IMR-90 (cell line): ENCODE results near the gene TP73. TPM values are rescaled to one million over a fixed set of nuclear protein-coding genes. Genes with fewer than 3 reads are reported as not detected.

ENCODE experiments used
- ATAC-seq: fragments of 200-7000 bp; cut with Tn5 transposase; 2 replicates; pipeline ENCODE4 v1.9.1; 2020; ENCODE audit warnings: low read depth, mild to moderate bottlenecking, moderate library complexity
- BruUV-seq: library from RNA; stranded (reverse); fragments of 400-500 nt; replicated peaks from 2 replicates; lab custom pipeline; 2021; lab: Mats Ljungman, UMichigan
- CTCF ChIA-PET: fragments of 300-600 bp; formaldehyde crosslinking; extraction: SDS; loops from one replicate; lab custom pipeline; 2021; ENCODE audit warnings: antibody characterized with exemption; lab: Yijun Ruan, JAX
- POLR2A ChIA-PET: fragments of 300-600 bp; sonication (Branson Sonifier 250); formaldehyde crosslinking; loops from one replicate; lab custom pipeline; 2022; ENCODE audit warnings: antibody characterized with exemption; ENCODE audit not compliant: unreplicated experiment; lab: Charles Lee
- DNase-seq: peaks from one replicate; pipeline ENCODE4 v3.0.0; 2013
- H2AFZ ChIP-seq: replicated peaks from 2 replicates; pipeline ENCODE3; 2013; ENCODE audit warnings: low read length, mild to moderate bottlenecking; ENCODE audit not compliant: poor library complexity
- H2AK5ac ChIP-seq: 2 replicates; pipeline ENCODE4 v1.6.1; 2013; ENCODE audit warnings: low read depth, low read length, inconsistent platforms
- H2AK9ac ChIP-seq: replicated peaks from 2 replicates; pipeline ENCODE3; 2013; ENCODE audit warnings: mild to moderate bottlenecking, low read depth, low read length, moderate library complexity; ENCODE audit not compliant: poor library complexity
- H2BK120ac ChIP-seq: 2 replicates; pipeline ENCODE4 v1.6.1; 2013; ENCODE audit warnings: low read depth, low read length, inconsistent platforms
- H2BK15ac ChIP-seq: 3 replicates; pipeline ENCODE4 v1.6.1; 2013; ENCODE audit warnings: low read depth, low read length, inconsistent platforms
- H2BK20ac ChIP-seq: 2 replicates; pipeline ENCODE4 v1.6.1; 2013; ENCODE audit warnings: low read depth, mild to moderate bottlenecking, inconsistent platforms, low read length, moderate library complexity
- H2BK5ac ChIP-seq: 2 replicates; pipeline ENCODE4 v1.6.1; 2013; ENCODE audit warnings: mild to moderate bottlenecking, low read depth, low read length, inconsistent platforms; ENCODE audit not compliant: poor library complexity, severe bottlenecking
- H3K14ac ChIP-seq: replicated peaks from 2 replicates; pipeline ENCODE4 v1.6.1; 2013; ENCODE audit warnings: low read depth, low read length, inconsistent platforms
- H3K18ac ChIP-seq: 2 replicates; pipeline ENCODE4 v1.6.1; 2013; ENCODE audit warnings: low read depth, low read length, control low read depth
- H3K23ac ChIP-seq: 2 replicates; pipeline ENCODE4 v1.6.1; 2013; ENCODE audit warnings: low read depth, low read length, inconsistent platforms
- H3K27ac ChIP-seq: 2 replicates; pipeline ENCODE4 v1.5.1; 2013; ENCODE audit warnings: mild to moderate bottlenecking, control low read depth, low read length; ENCODE audit not compliant: insufficient read depth
- H3K27me3 ChIP-seq: 2 replicates; pipeline ENCODE4 v1.6.1; 2013; ENCODE audit warnings: low read length; ENCODE audit not compliant: control insufficient read depth, insufficient read depth
- H3K36me3 ChIP-seq: 2 replicates; pipeline ENCODE4 v1.6.1; 2013; ENCODE audit warnings: low read length, mixed read lengths; ENCODE audit not compliant: control insufficient read depth, insufficient read depth
- H3K4ac ChIP-seq: 2 replicates; pipeline ENCODE4 v1.6.1; 2013; ENCODE audit warnings: low read depth, low read length, inconsistent platforms
- H3K4me1 ChIP-seq: 2 replicates; pipeline ENCODE4 v1.6.1; 2013; ENCODE audit warnings: low read length, mixed read lengths; ENCODE audit not compliant: control insufficient read depth, insufficient read depth
- H3K4me2 ChIP-seq: 2 replicates; pipeline ENCODE4 v1.6.1; 2013; ENCODE audit warnings: low read depth, mild to moderate bottlenecking, control low read depth, low read length, moderate library complexity
- H3K4me3 ChIP-seq: 2 replicates; pipeline ENCODE4 v1.5.1; 2013; ENCODE audit warnings: low read depth, mild to moderate bottlenecking, control low read depth, low read length, moderate library complexity; ENCODE audit not compliant: insufficient read depth
- H3K56ac ChIP-seq: 2 replicates; pipeline ENCODE4 v1.6.1; 2013; ENCODE audit warnings: low read length, inconsistent platforms; ENCODE audit not compliant: insufficient read depth; ENCODE audit errors: extremely low read depth
- H3K79me1 ChIP-seq, 2 experiments: 2 replicates each; pipeline ENCODE4 v1.6.1; 2013; ENCODE audit warnings: low read length in 2 of 2, inconsistent platforms in 1 of 2, low read depth in 1 of 2
- H3K9ac ChIP-seq: 2 replicates; pipeline ENCODE4 v1.6.1; 2013; ENCODE audit warnings: low read depth, low read length, control low read depth
- H3K9me1 ChIP-seq: 2 replicates; pipeline ENCODE4 v1.6.1; 2013; ENCODE audit warnings: low read length, inconsistent platforms; ENCODE audit not compliant: insufficient read depth
- H3K9me3 ChIP-seq: 2 replicates; pipeline ENCODE4 v1.6.1; 2013; ENCODE audit warnings: low read length; ENCODE audit not compliant: control insufficient read depth, insufficient read depth
- H4K20me1 ChIP-seq: 2 replicates; pipeline ENCODE4 v1.6.1; 2013; ENCODE audit warnings: low read length, inconsistent platforms; ENCODE audit not compliant: insufficient read depth
- H4K5ac ChIP-seq: 2 replicates; pipeline ENCODE4 v1.6.1; 2013; ENCODE audit warnings: mild to moderate bottlenecking, low read depth, low read length, control low read depth
- H4K8ac ChIP-seq, 2 experiments: 2 replicates each; pipeline ENCODE4 v1.6.1; 2013; ENCODE audit warnings: low read depth in 2 of 2, low read length in 2 of 2, control low read depth in 1 of 2, inconsistent platforms in 1 of 2
- H4K91ac ChIP-seq: 2 replicates; pipeline ENCODE4 v1.6.1; 2013; ENCODE audit warnings: low read depth, low read length, inconsistent platforms; ENCODE audit not compliant: insufficient read depth
- BHLHE40 ChIP-seq: fragments of 150-350 bp; IDR thresholded peaks from 2 replicates; pipeline ENCODE4 v1.6.1; 2016; ENCODE audit warnings: mild to moderate bottlenecking, low read depth, low read length
- CEBPB ChIP-seq: IDR thresholded peaks from 2 replicates; pipeline ENCODE4 v1.6.1; 2012; ENCODE audit warnings: low read depth, low read length, improper control_type of control experiment
- CHD1 ChIP-seq: IDR thresholded peaks from 2 replicates; pipeline ENCODE4 v1.6.1; 2012; ENCODE audit warnings: low read depth, low read length, improper control_type of control experiment
- FOS ChIP-seq: fragments of 150-350 bp; IDR thresholded peaks from 2 replicates; pipeline ENCODE4 v1.6.1; 2016; ENCODE audit warnings: low read depth, low read length
- MAFK ChIP-seq: IDR thresholded peaks from 2 replicates; pipeline ENCODE4 v1.6.1; 2012; ENCODE audit warnings: low read depth, low read length, improper control_type of control experiment
- MAZ ChIP-seq: IDR thresholded peaks from 2 replicates; pipeline ENCODE4 v1.6.1; 2012; ENCODE audit warnings: low read depth, mild to moderate bottlenecking, low read length, improper control_type of control experiment, moderate library complexity, borderline replicate concordance
- MXI1 ChIP-seq: IDR thresholded peaks from 2 replicates; pipeline ENCODE4 v1.6.1; 2012; ENCODE audit warnings: low read depth, mild to moderate bottlenecking, low read length, moderate library complexity, borderline replicate concordance
- NFE2L2 ChIP-seq: fragments of 150-350 bp; IDR thresholded peaks from 2 replicates; pipeline ENCODE4 v1.6.1; 2016; ENCODE audit warnings: low read depth, mild to moderate bottlenecking, low read length
- POLR2A ChIP-seq: IDR thresholded peaks from 2 replicates; pipeline ENCODE4 v1.6.1; 2012; ENCODE audit warnings: mild to moderate bottlenecking, low read depth, low read length
- RAD21 ChIP-seq: IDR thresholded peaks from 2 replicates; pipeline ENCODE4 v1.6.1; 2012; ENCODE audit warnings: low read length, improper control_type of control experiment
- RCOR1 ChIP-seq: IDR thresholded peaks from 2 replicates; pipeline ENCODE4 v1.6.1; 2012; ENCODE audit warnings: mild to moderate bottlenecking, low read length, improper control_type of control experiment; ENCODE audit not compliant: insufficient replicate concordance
- RFX5 ChIP-seq: IDR thresholded peaks from 2 replicates; pipeline ENCODE4 v1.8.0; 2012; ENCODE audit warnings: low read depth, mild to moderate bottlenecking, low read length, moderate library complexity
- SMC3 ChIP-seq: fragments of 150-350 bp; IDR thresholded peaks from 2 replicates; pipeline ENCODE4 v1.6.1; 2016; ENCODE audit warnings: low read depth, mild to moderate bottlenecking, antibody characterized with exemption, low read length, moderate library complexity
- WGBS, 2 experiments: methylation state at CpG; one replicate each; pipeline versions ENCODE4 v1.1.5 to v1.1.7; 2013; ENCODE audit warnings: missing lambda C conversion rate in 2 of 2; ENCODE audit not compliant: insufficient read length in 1 of 2; ENCODE audit errors: extremely low coverage in 2 of 2; 5-methylcytosine and 5-hydroxymethylcytosine counted together
- dilution Hi-C: fragments of 300-500 bp; cut with HindIII; formaldehyde crosslinking; loops from one replicate; pipeline ENCODE4 v1.14.3; 2018; ENCODE audit warnings: low sequenced_read_pairs; ENCODE audit not compliant: unreplicated experiment
- in situ Hi-C: fragments of 300-500 bp; cut with MboI; formaldehyde crosslinking; loops from 3 replicates; pipeline ENCODE4 v1.14.3; 2019; ENCODE audit warnings: low sequenced_read_pairs, inconsistent platforms, mixed read lengths
- intact Hi-C: fragments of 100-400 bp; cut with micrococcal nuclease; formaldehyde crosslinking; loops from 2 replicates; pipeline ENCODE4 v1.10.0; 2022
- polyA plus RNA-seq, 3 experiments: library from polyadenylated mRNA; depleted of rRNA; stranded (reverse); fragments of >200 nt; gene quantifications; 2 replicates each; pipeline ENCODE4 v1.2.3, GENCODE V29; 2012; ENCODE audit warnings: low replicate concordance in 1 of 3
- total RNA-seq: library from RNA; depleted of rRNA; stranded (reverse); fragments of >200 nt; gene quantifications from 2 replicates; pipeline ENCODE4 v1.2.3, GENCODE V29; 2012
- TF ChIP-seq, protein P1 (sequence below): conservative IDR thresholded peaks from 2 replicates; pipeline ENCODE4 v1.5.1; 2012; ENCODE audit warnings: mild to moderate bottlenecking, low read depth, low read length, improper control_type of control experiment
- TF ChIP-seq, protein P2 (sequence below): fragments of 150-350 bp; IDR thresholded peaks from 2 replicates; pipeline ENCODE4 v1.6.1; 2016; ENCODE audit warnings: low read depth, mild to moderate bottlenecking, low read length, moderate library complexity, borderline replicate concordance
- TF ChIP-seq, protein P3 (sequence below): fragments of 150-350 bp; IDR thresholded peaks from 2 replicates; pipeline ENCODE4 v1.6.1; 2017; ENCODE audit warnings: mild to moderate bottlenecking, antibody characterized with exemption, low read length, low read depth

TP73 gene
- total and polyA plus RNA-seq, 2 of the 4 experiments (the other 2 are of a cell fraction): not detected

- in situ Hi-C loops: no loop called here
- H3K18ac ChIP-seq: no peak overlapping the region
- TF ChIP-seq, protein P1, sequence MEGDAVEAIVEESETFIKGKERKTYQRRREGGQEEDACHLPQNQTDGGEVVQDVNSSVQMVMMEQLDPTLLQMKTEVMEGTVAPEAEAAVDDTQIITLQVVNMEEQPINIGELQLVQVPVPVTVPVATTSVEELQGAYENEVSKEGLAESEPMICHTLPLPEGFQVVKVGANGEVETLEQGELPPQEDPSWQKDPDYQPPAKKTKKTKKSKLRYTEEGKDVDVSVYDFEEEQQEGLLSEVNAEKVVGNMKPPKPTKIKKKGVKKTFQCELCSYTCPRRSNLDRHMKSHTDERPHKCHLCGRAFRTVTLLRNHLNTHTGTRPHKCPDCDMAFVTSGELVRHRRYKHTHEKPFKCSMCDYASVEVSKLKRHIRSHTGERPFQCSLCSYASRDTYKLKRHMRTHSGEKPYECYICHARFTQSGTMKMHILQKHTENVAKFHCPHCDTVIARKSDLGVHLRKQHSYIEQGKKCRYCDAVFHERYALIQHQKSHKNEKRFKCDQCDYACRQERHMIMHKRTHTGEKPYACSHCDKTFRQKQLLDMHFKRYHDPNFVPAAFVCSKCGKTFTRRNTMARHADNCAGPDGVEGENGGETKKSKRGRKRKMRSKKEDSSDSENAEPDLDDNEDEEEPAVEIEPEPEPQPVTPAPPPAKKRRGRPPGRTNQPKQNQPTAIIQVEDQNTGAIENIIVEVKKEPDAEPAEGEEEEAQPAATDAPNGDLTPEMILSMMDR: no peak
- TF ChIP-seq RCOR1 (no peak), MXI1 (no peak), SMC3 (no peak), POLR2A (no peak), MAFK (no peak), NFE2L2 (no peak), CHD1 (no peak), FOS (no peak), MAZ (no peak), RAD21 (no peak), BHLHE40 (no peak), RFX5 (no peak), CEBPB (no peak)
- TF ChIP-seq, protein P2, sequence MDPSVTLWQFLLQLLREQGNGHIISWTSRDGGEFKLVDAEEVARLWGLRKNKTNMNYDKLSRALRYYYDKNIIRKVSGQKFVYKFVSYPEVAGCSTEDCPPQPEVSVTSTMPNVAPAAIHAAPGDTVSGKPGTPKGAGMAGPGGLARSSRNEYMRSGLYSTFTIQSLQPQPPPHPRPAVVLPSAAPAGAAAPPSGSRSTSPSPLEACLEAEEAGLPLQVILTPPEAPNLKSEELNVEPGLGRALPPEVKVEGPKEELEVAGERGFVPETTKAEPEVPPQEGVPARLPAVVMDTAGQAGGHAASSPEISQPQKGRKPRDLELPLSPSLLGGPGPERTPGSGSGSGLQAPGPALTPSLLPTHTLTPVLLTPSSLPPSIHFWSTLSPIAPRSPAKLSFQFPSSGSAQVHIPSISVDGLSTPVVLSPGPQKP: no peak
- TF ChIP-seq, protein P3, sequence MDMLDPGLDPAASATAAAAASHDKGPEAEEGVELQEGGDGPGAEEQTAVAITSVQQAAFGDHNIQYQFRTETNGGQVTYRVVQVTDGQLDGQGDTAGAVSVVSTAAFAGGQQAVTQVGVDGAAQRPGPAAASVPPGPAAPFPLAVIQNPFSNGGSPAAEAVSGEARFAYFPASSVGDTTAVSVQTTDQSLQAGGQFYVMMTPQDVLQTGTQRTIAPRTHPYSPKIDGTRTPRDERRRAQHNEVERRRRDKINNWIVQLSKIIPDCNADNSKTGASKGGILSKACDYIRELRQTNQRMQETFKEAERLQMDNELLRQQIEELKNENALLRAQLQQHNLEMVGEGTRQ: no peak
- H3K27ac ChIP-seq: no peak overlapping the region
- H4K5ac ChIP-seq: no peak overlapping the region
- H3K9me3 ChIP-seq: peaks cover 2% of the 10 kb centered on the region
- peaks cover 35% of the 10 kb centered on the region for H3K27me3 ChIP-seq
- H4K91ac ChIP-seq: no peak overlapping the region
- no peak overlapping the region for H3K4me3 ChIP-seq
- no peak overlapping the region for H3K56ac ChIP-seq
- DNase-seq (no peak), ATAC-seq (no peak)
- no peak overlapping the region for H2BK5ac ChIP-seq
- BruUV-seq: no TSS peak
- no peak overlapping the region for H3K4me2 ChIP-seq
- no peak overlapping the region for H3K14ac ChIP-seq
- no peaks in the 10 kb centered on the region for H3K4me1 ChIP-seq
- no peak overlapping the region for H3K9ac ChIP-seq
- H2BK120ac ChIP-seq: no peak overlapping the region
- ChIA-PET CTCF (no interaction called here), POLR2A (no interaction called here)
- H4K20me1 ChIP-seq: no peaks in the 10 kb centered on the region
- intact Hi-C loops: no loop called here
- no peak overlapping the region for H3K4ac ChIP-seq
- no peak overlapping the region for H3K23ac ChIP-seq
- H3K36me3 ChIP-seq: no peaks in the 10 kb centered on the region
- dilution Hi-C loops: no loop called here
- H3K9me1 ChIP-seq: no peaks in the 10 kb centered on the region
- H3K79me1 ChIP-seq: no peaks in the 10 kb centered on the region
- H2BK15ac ChIP-seq: no peak overlapping the region
- no peak overlapping the region for H2AK5ac ChIP-seq
- no peak overlapping the region for H2AFZ ChIP-seq
- no peak overlapping the region for H2BK20ac ChIP-seq
- H4K8ac ChIP-seq: no peak overlapping the region
- no peak overlapping the region for H2AK9ac ChIP-seq
- no CpG with 5 or more reads among the region's 6 CpGs for WGBS, 2 experiments
Observed at GRCh38 chr1:3759164-3759563, 106.8 kb downstream of the TP73 start.
